HG02610 (cell line): ENCODE measurements around the gene LRRC27.
"Not testable (repeated sequence)": the region's sequence is repeated elsewhere in the genome, so short reads cannot be mapped to it uniquely, and the experiment has no call there.

Experiments used
- ATAC-seq: cut with Tn5 transposase; IDR thresholded peaks from one replicate; pipeline ENCODE4 v1.9.1; 2021; ENCODE audit warnings: mild to moderate bottlenecking, moderate library complexity; ENCODE audit not compliant: unreplicated experiment

The LRRC27 gene

GRCh38 chr10:132336064-132336746, 4.2 kb downstream of the LRRC27 start:
- no peak for ATAC-seq

GRCh38 chr10:132336919-132337407, 5.0 kb downstream of the LRRC27 start:
- ATAC-seq, result no peak

GRCh38 chr10:132337854-132338253, 5.9 kb downstream of the LRRC27 start:
- ATAC-seq, result not testable (repeated sequence)

- no peak for ATAC-seq
Measured at GRCh38 chr10:132338876-132339275, 6.9 kb downstream of the LRRC27 start.

GRCh38 chr10:132339276-132339675, 7.3 kb downstream of the LRRC27 start:
- no peak for ATAC-seq

GRCh38 chr10:132341017-132341416, 9.0 kb downstream of the LRRC27 start:
- ATAC-seq, result no peak

- no peak for ATAC-seq
Measured at GRCh38 chr10:132341781-132342180, 9.8 kb downstream of the LRRC27 start.

GRCh38 chr10:132342553-132342952, 10.6 kb downstream of the LRRC27 start:
- ATAC-seq, result no peak

- no peak for ATAC-seq
Measured at GRCh38 chr10:132344386-132344785, 12.4 kb downstream of the LRRC27 start.

GRCh38 chr10:132345345-132345744, 13.4 kb downstream of the LRRC27 start:
- ATAC-seq, result no peak

- ATAC-seq, result no peak
Measured at GRCh38 chr10:132346806-132347205, 14.8 kb downstream of the LRRC27 start.

- no peak for ATAC-seq
Measured at GRCh38 chr10:132347211-132347930, 15.4 kb downstream of the LRRC27 start.

GRCh38 chr10:132347931-132348267, 15.9 kb downstream of the LRRC27 start:
- no peak for ATAC-seq

GRCh38 chr10:132349766-132350165, 17.8 kb downstream of the LRRC27 start:
- ATAC-seq, result no peak

- ATAC-seq, result no peak
Measured at GRCh38 chr10:132350391-132350790, 18.4 kb downstream of the LRRC27 start.

GRCh38 chr10:132350946-132351345, 19.0 kb downstream of the LRRC27 start:
- ATAC-seq, result no peak

- ATAC-seq, result no peak
Measured at GRCh38 chr10:132351611-132352010, 19.6 kb downstream of the LRRC27 start.

- not testable (repeated sequence) for ATAC-seq
Measured at GRCh38 chr10:132352462-132353308, 20.7 kb downstream of the LRRC27 start.

GRCh38 chr10:132353456-132354355, 21.7 kb downstream of the LRRC27 start:
- no peak for ATAC-seq

- ATAC-seq, result no peak
Measured at GRCh38 chr10:132354356-132355094, 22.5 kb downstream of the LRRC27 start.
